ENCODE measurements around the gene SIGLEC12. TPM values are rescaled to one million over a fixed set of nuclear protein-coding genes. Genes with fewer than 3 reads are reported as not detected.

The SIGLEC12 gene
- total and polyA plus RNA-seq, 9 of the 15 experiments (the other 6 are each of a cell fraction or from before 2014, with no cell fraction given) = 0.08 to 1.3 (median 0.54) TPM

DNA sequence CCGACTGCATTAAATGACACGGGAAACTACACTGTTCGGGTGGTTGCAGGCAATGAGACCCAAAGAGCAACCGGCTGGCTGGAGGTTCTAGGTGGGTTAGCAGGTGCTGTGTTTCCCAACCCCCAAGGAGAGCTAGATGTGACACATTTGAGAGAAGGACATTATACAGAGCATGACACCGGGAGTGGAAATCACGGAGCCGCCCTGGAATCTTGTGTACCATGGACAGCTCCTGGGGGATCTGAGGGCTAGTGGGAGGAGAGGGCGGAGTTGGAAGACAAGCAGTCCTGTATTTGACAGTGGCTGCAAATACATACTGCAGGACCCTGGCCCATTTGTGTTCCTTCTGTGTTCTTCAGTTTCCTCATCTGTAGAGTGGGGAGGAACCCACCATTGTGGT, 21.0 kb downstream of the SIGLEC12 start (continued):
- TF ChIP-seq ZBTB49 (CRISPR knock-in tag; IDR thresholded peaks at IDR 0.05; ENCODE audit: borderline replicate concordance) (0 out of 2 replicates have a peak, but pooled peaks have one; percentile 37), ZNF583 (CRISPR knock-in tag; IDR thresholded peaks at IDR 0.05) (0 out of 2 replicates have a peak, but pooled peaks have one; percentile 56), ZNF274 (IDR thresholded peaks at IDR 0.05; ENCODE audit: borderline replicate concordance, low read depth, low read length) (no peak), RFX5 (IDR thresholded peaks at IDR 0.05; ENCODE audit: low read depth, low read length) (no peak), ELK1 (CRISPR knock-in tag; IDR thresholded peaks at IDR 0.05) (no peak), ZNF239 (CRISPR knock-in tag; IDR thresholded peaks at IDR 0.05) (no peak), STAT5A (IDR thresholded peaks at IDR 0.05; ENCODE audit: borderline replicate concordance, low read length) (no peak), ZNF707 (CRISPR knock-in tag; conservative IDR thresholded peaks at IDR 0.05) (no peak), THAP12 (CRISPR knock-in tag; IDR thresholded peaks at IDR 0.05) (no peak), TCF7 (IDR thresholded peaks at IDR 0.05; ENCODE audit: borderline replicate concordance) (no peak), PHB2 (IDR thresholded peaks at IDR 0.05; ENCODE audit: low read depth) (no peak), NR2C1 (IDR thresholded peaks at IDR 0.05) (no peak), NR2C1 (tag; IDR thresholded peaks at IDR 0.05) (no peak), TAL1 (IDR thresholded peaks at IDR 0.05) (no peak)
- TF ChIP-seq, protein P1, sequence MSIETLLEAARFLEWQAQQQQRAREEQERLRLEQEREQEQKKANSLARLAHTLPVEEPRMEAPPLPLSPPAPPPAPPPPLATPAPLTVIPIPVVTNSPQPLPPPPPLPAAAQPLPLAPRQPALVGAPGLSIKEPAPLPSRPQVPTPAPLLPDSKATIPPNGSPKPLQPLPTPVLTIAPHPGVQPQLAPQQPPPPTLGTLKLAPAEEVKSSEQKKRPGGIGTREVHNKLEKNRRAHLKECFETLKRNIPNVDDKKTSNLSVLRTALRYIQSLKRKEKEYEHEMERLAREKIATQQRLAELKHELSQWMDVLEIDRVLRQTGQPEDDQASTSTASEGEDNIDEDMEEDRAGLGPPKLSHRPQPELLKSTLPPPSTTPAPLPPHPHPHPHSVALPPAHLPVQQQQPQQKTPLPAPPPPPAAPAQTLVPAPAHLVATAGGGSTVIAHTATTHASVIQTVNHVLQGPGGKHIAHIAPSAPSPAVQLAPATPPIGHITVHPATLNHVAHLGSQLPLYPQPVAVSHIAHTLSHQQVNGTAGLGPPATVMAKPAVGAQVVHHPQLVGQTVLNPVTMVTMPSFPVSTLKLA (conservative IDR thresholded peaks at IDR 0.05) = 0 out of 4 replicates have a peak, but pooled peaks of 1 of the 2 experiments have one; percentile 31

Measured in K562 (cell line).